HG02943 (cell line): ENCODE data around the gene ZNF827.
A peak's percentile ranks its signal among the peaks of the same experiment; 100 is the strongest.
"Not testable (repeated sequence)": the region's sequence is repeated elsewhere in the genome, so short reads cannot be mapped to it uniquely, and the experiment has no call there.

ENCODE experiments used
- ATAC-seq: cut with Tn5 transposase; IDR thresholded peaks from one replicate; pipeline ENCODE4 v1.9.1; 2021; ENCODE audit warnings: mild to moderate bottlenecking, low read depth, moderate library complexity; ENCODE audit not compliant: unreplicated experiment

The ZNF827 gene

GRCh38 chr4:145866991-145867390 is 71.6 kb downstream of the ZNF827 start:
- no peak for ATAC-seq

DNA sequence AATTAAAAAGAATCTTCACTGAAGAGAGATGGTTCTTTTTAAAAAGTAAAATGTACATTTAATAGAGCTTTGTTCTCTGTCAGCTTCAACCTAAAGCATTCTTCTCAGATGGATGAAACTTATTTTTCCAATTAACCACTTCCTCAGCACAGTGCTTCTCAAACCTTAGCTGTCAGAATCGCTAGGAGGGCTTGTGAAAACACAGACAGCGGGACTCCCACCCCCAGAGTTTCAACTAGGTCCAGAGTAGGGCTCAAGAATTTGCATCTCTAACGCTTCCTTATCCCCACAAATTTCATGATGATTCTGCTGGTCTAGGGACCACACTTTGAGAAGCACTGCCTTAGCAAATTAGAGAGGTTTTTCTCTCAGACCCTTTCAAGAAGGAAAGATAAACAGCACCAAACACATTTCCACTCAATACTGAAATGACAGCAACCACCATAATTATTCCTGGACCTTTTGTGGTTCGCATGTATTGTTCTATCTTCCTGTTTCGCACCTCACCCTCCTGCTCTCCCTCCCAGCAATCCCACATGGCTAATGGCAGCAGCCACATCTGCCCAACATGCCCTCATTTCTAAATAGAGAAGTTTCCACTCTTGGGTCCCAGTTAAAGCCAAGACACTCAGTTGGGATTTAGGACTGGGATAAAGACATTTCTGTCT is 73.2 kb downstream of the ZNF827 start:
- no peak for ATAC-seq

GRCh38 chr4:145863191-145863590 is 75.4 kb downstream of the ZNF827 start:
- ATAC-seq = no peak

- ATAC-seq = no peak
Measured at GRCh38 chr4:145861336-145862318, 77.0 kb downstream of the ZNF827 start.

DNA sequence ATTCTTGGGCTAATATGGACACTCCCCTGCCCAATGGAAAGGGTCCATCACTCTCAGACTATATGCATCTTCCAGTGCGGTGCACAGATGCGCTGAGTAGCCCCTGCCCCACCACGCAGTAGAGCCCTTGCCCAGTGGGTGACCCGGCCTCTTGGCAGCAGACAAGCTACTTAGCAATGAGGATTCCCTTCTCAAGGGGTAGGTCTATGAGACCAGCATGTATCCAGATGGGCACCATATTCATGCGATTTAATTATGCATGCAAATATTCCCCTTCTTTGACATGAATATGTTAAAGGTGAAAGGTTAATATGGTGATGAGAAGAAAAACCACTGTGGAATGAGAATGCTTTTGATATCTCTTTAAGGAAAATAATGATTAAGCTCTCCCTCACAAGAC is 77.7 kb downstream of the ZNF827 start:
- ATAC-seq = no peak

DNA sequence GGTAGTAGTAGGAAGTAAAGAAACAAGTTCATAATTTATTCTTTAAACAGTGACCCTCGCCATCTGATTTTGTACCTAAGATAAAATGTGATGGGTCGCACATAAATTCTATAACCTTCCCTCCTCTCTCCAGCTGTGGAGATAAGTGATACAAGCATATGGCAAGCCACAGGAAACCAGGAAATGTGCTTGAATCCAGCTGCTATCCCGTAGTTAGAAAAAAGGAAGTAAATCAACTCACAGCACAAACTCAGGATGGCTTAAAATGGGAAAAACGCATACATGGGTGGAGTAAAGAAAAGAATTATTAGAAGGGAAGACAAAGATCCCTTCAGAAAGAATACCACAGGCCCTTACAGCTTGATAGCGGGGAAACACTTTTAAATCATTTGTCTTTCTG is 78.2 kb downstream of the ZNF827 start:
- ATAC-seq = no peak

- ATAC-seq = no peak
Measured at GRCh38 chr4:145859926-145860325, 78.7 kb downstream of the ZNF827 start.

DNA sequence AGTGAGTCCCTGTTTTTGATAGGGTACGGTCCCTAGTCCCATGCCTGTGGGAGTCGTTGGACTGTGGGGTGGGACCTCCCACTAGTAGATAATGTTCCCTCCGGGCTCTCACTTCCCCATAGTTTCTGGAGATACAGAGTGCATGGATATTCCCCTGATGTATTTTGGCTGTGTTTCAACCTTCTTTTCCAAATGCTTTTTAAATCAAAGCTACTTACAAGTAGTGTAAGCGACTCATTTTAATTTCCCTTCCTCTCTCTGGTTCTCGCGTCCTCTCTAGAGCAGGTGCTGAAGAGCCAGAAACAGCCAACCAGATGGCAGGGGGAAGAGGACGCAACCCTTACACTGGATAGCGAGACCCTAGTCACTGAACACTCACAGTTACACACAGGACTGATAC is 79.2 kb downstream of the ZNF827 start:
- ATAC-seq = no peak

DNA sequence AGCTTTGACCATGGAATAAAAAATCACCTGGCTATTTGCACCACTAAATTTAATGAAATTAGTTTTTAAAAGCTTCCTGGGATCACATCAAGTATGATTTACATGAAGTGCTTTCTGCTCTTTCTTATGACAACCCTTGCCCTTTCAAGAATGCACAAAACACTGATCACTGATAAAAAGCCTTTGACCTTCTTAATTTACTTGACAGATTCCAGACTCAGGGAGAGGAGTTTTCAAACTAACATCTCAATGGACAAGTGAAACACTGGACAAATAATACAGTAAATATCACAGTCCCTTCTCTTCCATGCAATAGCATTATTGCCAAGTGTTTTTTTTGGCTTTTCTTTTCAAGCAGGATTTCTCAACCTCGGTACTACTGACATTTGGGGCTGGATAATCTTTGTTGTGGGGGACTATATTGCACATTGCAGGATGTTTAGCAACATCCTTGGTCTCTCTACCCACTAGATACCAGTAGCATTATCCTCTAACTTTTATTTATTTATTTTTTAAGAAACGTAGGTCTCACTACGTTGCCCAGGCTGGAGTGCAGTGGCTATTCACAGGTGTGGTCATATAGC is 86.3 kb downstream of the ZNF827 start:
- ATAC-seq = no peak

DNA sequence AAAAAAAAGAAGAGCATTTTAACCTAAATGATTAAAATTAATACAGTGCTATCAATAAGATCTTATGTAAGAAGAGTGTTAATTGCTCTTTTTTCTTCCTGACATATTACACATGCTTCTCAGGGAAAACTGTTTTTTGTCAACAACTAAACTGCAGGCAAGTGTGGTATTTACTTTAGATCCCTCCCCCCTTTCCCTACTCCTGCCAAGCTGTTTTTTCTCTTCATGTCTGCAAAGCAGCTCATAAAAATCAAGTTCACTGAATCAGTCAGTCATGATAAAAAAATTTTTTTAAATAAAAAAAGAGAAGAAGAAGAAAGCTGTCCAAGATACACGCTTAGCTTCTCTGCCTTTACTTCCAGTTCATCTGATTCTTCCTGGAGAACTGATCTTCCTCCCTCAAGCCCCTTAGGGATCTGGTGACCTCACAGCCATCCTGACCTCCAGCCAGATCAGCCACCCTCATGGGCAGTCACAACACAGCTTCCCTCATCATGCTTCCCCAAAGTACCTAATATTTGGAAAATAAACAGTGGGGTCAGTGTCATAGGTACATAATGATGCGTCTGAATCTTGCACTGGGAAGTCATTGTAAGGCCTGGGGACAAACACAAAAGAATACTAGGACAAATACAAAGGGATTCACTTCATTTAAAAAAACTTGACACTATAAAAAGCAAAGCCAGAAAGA is 87.0 kb downstream of the ZNF827 start:
- ATAC-seq = no peak

- ATAC-seq = no peak
Measured at GRCh38 chr4:145847764-145848163, 90.9 kb downstream of the ZNF827 start.

- no peak for ATAC-seq
Measured at GRCh38 chr4:145845118-145845517, 93.5 kb downstream of the ZNF827 start.

GRCh38 chr4:145843639-145844038 is 95.0 kb downstream of the ZNF827 start:
- ATAC-seq = no peak

DNA sequence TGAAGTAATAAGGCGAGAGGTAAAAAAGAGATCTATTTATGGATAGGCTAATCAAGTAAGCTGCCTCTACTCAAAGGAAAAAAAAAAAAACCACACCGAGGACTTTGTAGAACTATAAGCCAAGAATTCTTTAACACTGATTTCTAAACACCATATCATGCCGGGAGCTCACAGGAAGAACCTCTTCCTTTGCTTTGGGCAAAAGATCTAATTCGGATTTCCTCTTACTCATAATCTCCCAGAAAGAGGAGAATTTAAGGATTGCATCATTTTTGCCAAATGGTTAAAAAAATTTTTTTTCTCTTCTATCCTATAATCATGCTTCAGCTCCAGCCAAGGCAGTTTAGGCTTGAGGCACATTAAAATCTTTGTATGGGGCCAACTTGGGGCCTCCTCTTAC is 95.5 kb downstream of the ZNF827 start:
- no peak for ATAC-seq

GRCh38 chr4:145842224-145842887 is 96.3 kb downstream of the ZNF827 start:
- ATAC-seq = no peak

DNA sequence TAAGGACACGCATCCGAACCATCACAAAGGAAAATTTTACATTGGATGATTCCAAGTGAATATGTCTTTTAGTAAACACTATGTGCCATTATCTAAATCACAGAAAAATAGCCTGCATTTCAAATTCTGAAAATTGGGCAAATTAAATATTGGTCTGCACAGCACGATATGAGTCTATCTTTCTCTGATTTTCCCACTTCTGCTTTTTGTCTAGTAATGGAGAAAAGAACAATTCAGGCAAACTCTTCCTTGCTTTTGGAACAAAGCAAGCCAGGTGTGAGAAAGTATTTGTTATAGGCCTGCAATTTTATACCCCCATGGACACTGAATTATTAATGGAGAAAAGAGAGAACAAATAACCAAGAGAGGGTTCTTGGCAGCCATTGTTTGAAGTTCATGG is 97.8 kb downstream of the ZNF827 start:
- no peak for ATAC-seq

DNA sequence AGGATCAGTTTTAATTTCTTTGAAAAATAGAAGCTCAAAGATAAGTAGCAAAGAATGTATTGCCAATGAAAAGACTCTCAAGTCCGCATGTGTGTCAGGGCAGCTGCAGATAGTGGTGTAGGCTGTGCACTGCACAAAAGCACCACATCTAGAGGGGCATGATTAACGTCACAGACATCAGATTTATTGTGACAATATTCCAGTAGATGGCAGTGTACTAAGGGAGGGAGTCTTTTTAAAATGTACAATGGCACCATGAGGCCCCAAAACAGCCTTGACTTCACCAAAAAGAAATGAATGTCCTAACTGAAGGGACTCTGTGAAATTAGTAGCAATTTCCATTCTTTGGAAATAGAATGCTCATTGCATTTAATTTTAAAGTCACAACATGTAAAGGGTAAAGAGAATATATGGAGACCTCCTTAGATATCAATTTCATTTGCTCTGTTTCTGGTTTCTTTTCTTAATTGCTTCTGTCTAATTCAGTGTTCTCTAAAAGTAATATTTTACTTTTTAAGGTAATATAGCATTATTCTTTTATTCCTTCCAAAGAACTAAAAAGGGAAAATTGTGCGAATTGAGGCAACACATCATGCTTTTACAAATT is 98.4 kb downstream of the ZNF827 start:
- peak; percentile 96 for ATAC-seq

DNA sequence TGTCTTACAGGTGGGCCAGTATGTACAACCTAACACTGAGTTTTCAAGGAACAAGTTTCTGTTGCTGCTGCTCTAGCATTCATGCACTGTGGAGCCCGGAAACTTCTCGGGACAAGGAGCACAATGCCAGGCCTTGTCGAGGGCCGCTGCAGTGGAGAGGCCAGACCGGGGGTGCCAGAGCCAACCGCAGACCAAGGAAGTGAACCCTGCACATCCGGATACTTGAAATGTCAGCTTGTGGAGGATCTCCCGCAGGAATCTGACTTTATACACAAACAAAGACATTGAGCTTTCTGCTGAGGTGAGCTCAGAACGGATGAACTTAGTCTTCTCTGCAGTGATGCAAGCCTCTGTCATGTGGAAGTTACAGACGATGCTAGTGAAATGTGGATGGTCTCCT is 99.5 kb downstream of the ZNF827 start:
- no peak for ATAC-seq

GRCh38 chr4:145832384-145832783 is 106.2 kb downstream of the ZNF827 start:
- ATAC-seq = not testable (repeated sequence)

- ATAC-seq = peak; percentile 53
Measured at GRCh38 chr4:145830699-145831098, 107.9 kb downstream of the ZNF827 start.
